Duodenal mucosa (tissue), 2 donors: ENCODE measurements around the gene DYSF.

ENCODE experiments used
- H3K27ac ChIP-seq: one replicate; pipeline ENCODE4 v1.7.0; 2013; ENCODE audit warnings: low read depth, low read length
- H3K27me3 ChIP-seq, 2 donors: one replicate each; pipeline ENCODE4 v1.7.0; 2013; ENCODE audit warnings: low read length in 2 of 2, control low read depth in 1 of 2; ENCODE audit not compliant: insufficient read depth in 2 of 2, control insufficient read depth in 1 of 2
- H3K36me3 ChIP-seq, 2 donors: one replicate each; pipeline ENCODE4 v1.7.0; 2013; ENCODE audit warnings: low read length in 2 of 2, control low read depth in 1 of 2; ENCODE audit not compliant: insufficient read depth in 2 of 2, control insufficient read depth in 1 of 2
- H3K4me1 ChIP-seq, 2 donors: one replicate each; pipeline ENCODE4 v1.7.0; 2013; ENCODE audit warnings: low read length in 2 of 2, control low read depth in 1 of 2; ENCODE audit not compliant: insufficient read depth in 2 of 2, control insufficient read depth in 1 of 2
- H3K4me3 ChIP-seq, 2 donors: one replicate each; pipeline ENCODE4 v1.7.0; 2013; ENCODE audit warnings: low read length in 2 of 2, low read depth in 1 of 2
- H3K9ac ChIP-seq, 2 donors: one replicate each; pipeline ENCODE4 v1.7.0; 2013; ENCODE audit warnings: low read length in 2 of 2, low read depth in 1 of 2
- H3K9me3 ChIP-seq, 2 donors: one replicate each; pipeline ENCODE4 v1.7.0; 2013; ENCODE audit warnings: low read length in 2 of 2, control low read depth in 1 of 2; ENCODE audit not compliant: control insufficient read depth in 1 of 2

DYSF gene

DNA sequence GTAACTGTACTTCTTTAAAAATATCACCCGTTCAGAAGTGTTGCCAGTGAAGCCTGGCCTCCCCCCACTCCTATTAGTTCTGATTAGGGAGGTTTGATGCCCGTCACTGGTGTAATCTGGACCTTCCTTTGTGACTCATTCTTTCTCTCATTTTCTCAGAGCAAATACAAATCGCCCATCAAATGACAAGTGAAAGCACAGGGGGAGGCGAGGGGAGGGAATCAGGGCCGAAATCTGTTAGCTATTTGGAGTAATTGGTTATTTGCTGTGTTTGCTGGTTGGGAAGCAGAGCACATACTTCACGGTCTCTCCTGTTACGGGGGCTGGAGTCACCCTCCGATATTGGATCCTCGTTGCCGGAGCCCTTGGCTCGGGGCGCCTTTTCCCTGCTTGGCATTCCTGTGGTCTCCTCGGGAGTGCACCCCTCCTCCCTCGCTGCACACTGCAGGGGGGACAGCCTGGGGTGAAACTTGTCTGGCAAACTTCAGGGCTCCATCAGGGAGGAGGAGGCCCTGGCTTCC is 178.1 kb downstream of the DYSF start:
- no peaks in the 10 kb centered on the region for H3K4me1 ChIP-seq
- no peaks in the 10 kb centered on the region for H3K36me3 ChIP-seq
- no peaks in the 10 kb centered on the region for H3K27me3 ChIP-seq
- no peak overlapping the region for H3K9ac ChIP-seq
- H3K9me3 ChIP-seq: no peaks in the 10 kb centered on the region
- no peak overlapping the region for H3K27ac ChIP-seq
- no peak overlapping the region for H3K4me3 ChIP-seq

DNA sequence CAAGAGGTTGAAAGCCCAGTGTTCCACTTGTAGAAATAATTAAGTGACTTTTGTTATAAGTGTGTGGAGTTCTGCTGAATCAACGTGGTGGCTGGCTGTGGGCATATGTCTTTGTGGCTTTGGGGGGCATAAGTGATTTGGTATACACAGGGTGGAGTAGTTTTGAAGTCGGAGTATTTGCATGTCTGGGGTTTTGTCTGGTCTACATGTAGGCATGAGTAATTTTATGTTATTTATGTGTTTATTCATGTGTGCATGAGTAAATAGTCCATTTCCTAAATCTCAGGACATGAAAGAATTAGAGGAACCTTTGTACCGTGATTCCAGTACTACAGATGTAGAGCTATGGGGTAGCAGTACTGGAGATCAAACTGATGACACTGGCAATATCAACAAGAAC is 179.7 kb downstream of the DYSF start:
- no peaks in the 10 kb centered on the region for H3K9me3 ChIP-seq
- H3K27me3 ChIP-seq: no peaks in the 10 kb centered on the region
- H3K9ac ChIP-seq: no peak overlapping the region
- H3K4me1 ChIP-seq: no peaks in the 10 kb centered on the region
- H3K4me3 ChIP-seq: no peak overlapping the region
- no peak overlapping the region for H3K27ac ChIP-seq
- H3K36me3 ChIP-seq: no peaks in the 10 kb centered on the region

DNA sequence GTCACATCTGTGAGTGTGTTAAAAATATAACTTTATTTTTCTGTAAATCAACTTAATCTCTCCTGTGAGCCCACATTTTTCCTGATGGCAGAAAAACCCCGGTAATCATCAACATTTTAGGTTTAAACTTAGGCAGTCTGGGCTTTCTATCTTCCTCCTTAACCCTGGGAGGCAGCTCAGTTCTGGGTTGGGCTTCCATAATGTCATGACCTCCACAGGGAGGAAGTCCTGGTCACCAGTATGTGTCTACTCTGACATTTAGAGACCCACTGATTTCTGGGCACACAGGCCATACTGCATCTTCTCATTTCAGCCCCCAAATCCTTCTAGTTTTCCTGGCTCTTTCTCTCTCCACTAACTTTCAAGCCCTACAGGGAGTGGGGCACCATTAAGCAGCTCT is 181.2 kb downstream of the DYSF start:
- no peaks in the 10 kb centered on the region for H3K9me3 ChIP-seq
- H3K9ac ChIP-seq: no peak overlapping the region
- H3K27me3 ChIP-seq: no peaks in the 10 kb centered on the region
- H3K27ac ChIP-seq: no peak overlapping the region
- H3K36me3 ChIP-seq: no peaks in the 10 kb centered on the region
- no peaks in the 10 kb centered on the region for H3K4me1 ChIP-seq
- H3K4me3 ChIP-seq: no peak overlapping the region

DNA sequence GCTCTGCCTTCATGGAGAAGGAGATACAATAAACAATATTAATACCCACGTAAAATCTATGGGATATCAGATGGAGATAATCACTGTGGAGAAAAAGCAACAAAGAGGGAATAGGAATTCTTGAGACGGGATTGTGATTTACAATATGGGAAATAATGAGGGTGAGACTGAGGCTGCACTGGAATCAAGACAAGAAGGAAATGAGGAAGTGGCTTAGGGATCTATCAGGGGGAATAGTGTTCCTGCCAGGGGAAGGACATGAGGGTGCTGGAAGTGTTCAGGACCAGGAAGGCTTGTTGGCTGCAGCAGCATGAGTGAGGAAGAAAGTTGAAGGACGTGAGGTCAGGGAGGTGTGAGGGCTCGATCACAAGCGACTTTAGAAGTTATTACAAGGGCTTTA is 182.4 kb downstream of the DYSF start:
- no peak overlapping the region for H3K9ac ChIP-seq
- H3K4me3 ChIP-seq: no peak overlapping the region
- no peaks in the 10 kb centered on the region for H3K27me3 ChIP-seq
- no peaks in the 10 kb centered on the region for H3K4me1 ChIP-seq
- no peaks in the 10 kb centered on the region for H3K9me3 ChIP-seq
- no peak overlapping the region for H3K27ac ChIP-seq
- no peaks in the 10 kb centered on the region for H3K36me3 ChIP-seq

DNA sequence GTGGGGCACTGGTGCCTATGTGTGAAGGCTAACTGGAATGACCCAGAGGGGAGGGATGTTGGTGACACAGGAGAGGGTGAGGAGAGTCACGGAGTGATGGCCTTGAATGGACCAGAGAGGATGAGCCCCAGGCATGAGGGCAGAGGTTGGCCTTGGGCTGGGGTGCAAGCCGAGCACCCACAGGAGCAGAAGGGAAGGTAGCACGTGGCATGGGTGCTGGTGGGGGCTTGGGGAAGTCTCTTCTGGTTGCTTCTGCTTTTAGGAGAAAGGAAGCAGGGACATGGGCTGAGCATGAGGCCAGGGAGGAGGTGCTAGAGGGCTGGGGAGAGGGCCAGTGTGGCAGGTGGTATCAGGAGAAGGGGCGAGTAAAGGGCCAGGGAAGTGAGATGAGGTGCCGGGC is 183.8 kb downstream of the DYSF start:
- H3K4me3 ChIP-seq: no peak overlapping the region
- no peak overlapping the region for H3K27ac ChIP-seq
- H3K9ac ChIP-seq: no peak overlapping the region
- H3K4me1 ChIP-seq: no peaks in the 10 kb centered on the region
- H3K27me3 ChIP-seq: no peaks in the 10 kb centered on the region
- no peaks in the 10 kb centered on the region for H3K9me3 ChIP-seq
- H3K36me3 ChIP-seq: no peaks in the 10 kb centered on the region

DNA sequence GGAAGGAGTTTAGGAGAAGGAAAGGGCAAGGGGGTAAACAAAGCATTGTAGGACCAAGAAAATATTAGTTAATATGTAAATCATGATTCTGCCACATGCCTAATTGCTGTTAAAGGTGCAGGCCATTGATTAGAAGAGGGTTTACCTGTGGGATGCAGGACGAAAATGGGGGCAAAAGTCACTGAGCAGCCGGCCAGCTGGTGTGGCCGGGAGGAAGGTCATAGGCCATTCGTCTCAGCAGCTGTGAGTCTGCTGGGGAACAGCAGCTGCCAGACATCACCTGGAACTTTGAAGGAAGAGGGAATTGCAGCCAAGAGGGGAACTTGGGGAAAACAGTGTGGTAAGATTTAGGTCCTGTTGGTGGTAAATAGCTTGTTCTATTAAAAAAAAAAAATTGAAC is 184.4 kb downstream of the DYSF start:
- Histone ChIP-seq H3K27me3 (no peaks in the 10 kb centered on the region), H3K36me3 (no peaks in the 10 kb centered on the region), H3K9me3 (no peaks in the 10 kb centered on the region), H3K4me1 (no peaks in the 10 kb centered on the region), H3K4me3 (no peak overlapping the region), H3K27ac (no peak overlapping the region), H3K9ac (no peak overlapping the region)

DNA sequence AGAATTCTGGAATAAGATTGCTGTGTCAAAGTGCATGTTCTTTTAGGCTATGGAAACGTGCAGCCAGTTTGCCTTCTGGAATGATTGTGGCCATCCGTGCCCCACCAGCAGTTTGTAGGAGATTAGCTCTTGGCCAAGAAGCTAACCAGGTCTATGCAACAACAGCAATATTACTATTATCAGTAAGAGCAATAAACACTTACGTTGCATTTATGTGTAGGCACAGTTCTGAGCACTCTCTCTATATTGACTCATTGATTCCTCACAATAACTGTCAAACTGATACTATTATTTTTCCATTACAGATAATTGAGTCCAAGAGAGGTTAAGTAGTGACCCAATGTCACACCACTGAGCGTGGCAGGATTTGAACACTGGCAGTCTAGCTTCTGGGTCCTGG is 186.4 kb downstream of the DYSF start:
- Histone ChIP-seq H3K9me3 (no peaks in the 10 kb centered on the region), H3K27ac (no peak overlapping the region), H3K4me1 (no peaks in the 10 kb centered on the region), H3K27me3 (no peaks in the 10 kb centered on the region), H3K4me3 (no peak overlapping the region), H3K36me3 (no peaks in the 10 kb centered on the region), H3K9ac (no peak overlapping the region)

DNA sequence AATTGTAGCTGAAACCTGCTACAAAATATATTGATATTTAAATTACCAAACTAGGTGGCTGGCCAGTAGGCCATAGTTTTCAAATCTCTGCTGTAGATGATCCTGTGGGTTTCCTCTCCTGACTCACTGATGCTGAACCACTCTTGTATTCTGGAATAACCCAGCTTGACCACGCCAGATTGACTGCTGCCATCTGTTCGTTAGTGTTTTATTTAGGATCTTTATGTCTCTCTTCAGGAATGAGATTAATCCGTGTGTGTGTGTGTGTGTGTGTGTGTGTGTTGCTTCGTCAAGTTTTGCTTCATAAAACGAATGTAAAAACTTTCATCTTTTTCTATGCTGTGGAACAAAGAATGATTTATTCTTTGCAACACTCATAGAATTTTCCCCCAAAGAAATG is 187.1 kb downstream of the DYSF start:
- H3K4me1 ChIP-seq: no peaks in the 10 kb centered on the region
- no peaks in the 10 kb centered on the region for H3K27me3 ChIP-seq
- no peak overlapping the region for H3K4me3 ChIP-seq
- no peaks in the 10 kb centered on the region for H3K9me3 ChIP-seq
- H3K36me3 ChIP-seq: no peaks in the 10 kb centered on the region
- no peak overlapping the region for H3K9ac ChIP-seq
- H3K27ac ChIP-seq: no peak overlapping the region

DNA sequence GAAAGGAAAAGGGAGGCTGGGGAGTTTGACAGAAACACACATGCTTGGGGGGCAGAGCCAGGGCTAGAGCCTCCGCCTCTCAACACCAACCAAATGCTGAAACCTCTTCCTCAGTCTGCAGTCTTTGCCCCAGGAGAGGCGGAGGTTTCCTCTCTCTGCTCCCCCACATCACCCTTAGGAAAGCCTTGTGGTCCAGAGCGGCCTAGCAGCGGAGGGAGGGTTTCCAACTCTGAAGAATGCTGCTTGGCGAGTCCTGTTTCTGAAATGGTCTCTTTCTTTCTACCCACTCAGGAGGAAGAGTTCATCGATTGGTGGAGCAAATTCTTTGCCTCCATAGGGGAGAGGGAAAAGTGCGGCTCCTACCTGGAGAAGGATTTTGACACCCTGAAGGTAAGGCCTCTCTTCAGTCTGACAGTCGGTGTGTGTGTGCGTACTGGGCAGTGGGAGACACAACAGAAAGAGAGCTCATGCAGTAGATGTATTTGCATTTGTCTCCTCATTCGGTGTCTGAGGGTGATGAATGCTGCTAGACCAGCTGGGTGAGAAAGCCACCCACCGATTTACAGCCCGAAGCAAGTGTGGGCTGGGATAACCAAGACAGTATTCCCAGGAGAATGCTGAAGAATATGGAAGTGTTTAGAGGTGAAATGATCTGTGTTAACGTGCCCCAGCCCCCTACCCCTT is 190.5 kb downstream of the DYSF start:
- Histone ChIP-seq H3K27ac (no peak overlapping the region), H3K27me3 (no peaks in the 10 kb centered on the region), H3K36me3 (no peaks in the 10 kb centered on the region), H3K9ac (no peak overlapping the region), H3K4me1 (no peaks in the 10 kb centered on the region), H3K9me3 (no peaks in the 10 kb centered on the region), H3K4me3 (no peak overlapping the region)

DNA sequence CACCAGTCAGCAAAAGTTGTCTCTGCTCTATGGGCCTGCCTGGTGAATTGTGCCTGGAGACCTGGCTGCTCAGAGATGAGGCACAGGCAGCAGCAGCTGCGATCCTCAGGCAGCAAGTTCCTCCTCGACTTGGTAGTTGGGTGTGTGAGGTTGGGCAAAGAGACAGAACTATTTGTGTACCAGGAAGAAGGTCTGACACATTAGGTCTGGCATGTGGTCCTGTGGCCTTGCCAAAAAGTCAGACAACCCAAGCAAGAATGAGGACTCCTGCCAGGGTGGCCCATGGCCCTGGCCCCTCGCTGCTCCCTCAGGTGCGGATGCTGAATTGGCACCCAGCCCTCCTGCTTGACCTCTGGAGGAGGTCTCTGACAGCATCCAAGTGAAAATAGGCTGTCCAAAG is 192.7 kb downstream of the DYSF start:
- no peaks in the 10 kb centered on the region for H3K9me3 ChIP-seq
- H3K4me1 ChIP-seq: no peaks in the 10 kb centered on the region
- no peak overlapping the region for H3K27ac ChIP-seq
- H3K36me3 ChIP-seq: no peaks in the 10 kb centered on the region
- H3K27me3 ChIP-seq: no peaks in the 10 kb centered on the region
- H3K9ac ChIP-seq: no peak overlapping the region
- no peak overlapping the region for H3K4me3 ChIP-seq

DNA sequence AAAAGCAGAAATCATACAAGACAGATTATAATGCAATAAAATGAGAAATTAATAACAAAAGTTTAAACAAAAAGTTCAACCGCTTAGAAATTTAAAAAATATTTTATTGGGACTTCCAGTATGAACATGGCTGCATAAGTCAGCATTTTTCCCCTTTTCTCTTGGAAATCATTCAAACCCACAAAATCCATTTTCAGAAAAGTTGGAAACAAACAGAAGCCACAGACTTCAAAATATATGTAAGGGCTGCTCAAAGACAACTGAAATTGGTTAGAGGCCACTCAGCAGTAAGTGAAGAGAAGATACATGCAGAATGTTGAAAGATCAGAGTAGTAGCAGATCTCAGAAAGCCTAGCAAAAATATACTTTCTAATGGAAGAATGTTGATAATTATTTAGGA is 194.0 kb downstream of the DYSF start:
- Histone ChIP-seq H3K9ac (no peak overlapping the region), H3K4me1 (no peaks in the 10 kb centered on the region), H3K4me3 (no peak overlapping the region), H3K9me3 (no peaks in the 10 kb centered on the region), H3K27ac (no peak overlapping the region), H3K36me3 (no peaks in the 10 kb centered on the region), H3K27me3 (no peaks in the 10 kb centered on the region)
